Breast epithelium (tissue), 3 donors: ENCODE measurements around the gene HDC.

ENCODE experiments used
- CTCF ChIP-seq, 3 donors: fragments of 450-650 bp; IDR thresholded peaks; one replicate each; pipeline ENCODE4 v1.5.1; 2016 to 2017; ENCODE audit warnings: antibody characterized with exemption in 3 of 3, mild to moderate bottlenecking in 3 of 3, moderate library complexity in 3 of 3
- POLR2AphosphoS5 ChIP-seq, 3 donors: sonication (generic); formaldehyde crosslinking; IDR thresholded peaks; one replicate each; pipeline ENCODE4 v1.6.1; 2017; ENCODE audit warnings: antibody characterized with exemption in 3 of 3

DNA sequence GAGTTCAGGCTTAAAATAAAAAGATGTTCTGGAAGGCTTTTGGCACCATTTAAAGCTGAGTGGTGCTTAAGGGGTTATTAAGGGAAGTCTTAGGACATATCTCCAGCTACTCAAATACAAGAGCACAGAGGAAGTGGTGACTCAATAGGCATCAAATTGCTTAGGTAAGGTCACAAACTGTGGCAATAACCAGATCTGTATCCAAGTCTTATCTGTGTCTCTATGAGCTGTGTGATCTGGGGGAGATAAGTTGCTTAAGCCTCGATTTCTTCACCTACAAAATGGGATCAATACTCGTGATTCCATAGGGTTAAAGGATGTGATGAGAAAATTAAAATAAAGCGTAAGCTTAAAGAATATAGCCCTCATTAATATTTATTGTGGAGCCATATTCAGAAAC, 7.6 kb downstream of the HDC start:
- TF ChIP-seq POLR2AphosphoS5 (IDR thresholded peaks at IDR 0.05) = no peak
- no peak for TF ChIP-seq CTCF (IDR thresholded peaks at IDR 0.05)
